Upper lobe of left lung (tissue), 6 donors: ENCODE results near the gene GGTA1. TPM values are rescaled to one million over a fixed set of nuclear protein-coding genes. Genes with fewer than 3 reads are reported as not detected.

Experiments
- ATAC-seq, 2 donors: fragments of 200-7000 bp; cut with Tn5 transposase; one replicate each; pipeline ENCODE4 v1.9.1; 2022; ENCODE audit warnings: mild to moderate bottlenecking in 2 of 2, moderate library complexity in 2 of 2; ENCODE audit not compliant: low FRiP score in 2 of 2
- DNase-seq, 2 donors: peaks; one replicate each; pipeline ENCODE4 v3.0.0-alpha.2; 2019 to 2020
- H3K27ac ChIP-seq, 4 donors: fragments of 200-600 bp; sonication (generic); one replicate each; pipeline ENCODE4 v1.5.1; 2016 to 2019
- H3K27me3 ChIP-seq, 4 donors: fragments of 200-600 bp; sonication (generic); one replicate each; pipeline ENCODE4 v1.5.1; 2017 to 2019
- H3K36me3 ChIP-seq, 4 donors: fragments of 200-600 bp; sonication (generic); one replicate each; pipeline ENCODE4 v1.5.1; 2016 to 2019
- H3K4me1 ChIP-seq, 4 donors: fragments of 200-600 bp; sonication (generic); one replicate each; pipeline ENCODE4 v1.5.1; 2018 to 2019
- H3K4me3 ChIP-seq, 4 donors: fragments of 200-600 bp; sonication (generic); one replicate each; pipeline ENCODE4 v1.5.1; 2017 to 2019; ENCODE audit warnings: mild to moderate bottlenecking in 2 of 4, moderate library complexity in 1 of 4
- H3K9me3 ChIP-seq, 4 donors: fragments of 200-600 bp; sonication (generic); one replicate each; pipeline ENCODE4 v1.5.1; 2018 to 2019
- EP300 ChIP-seq, 4 donors: sonication (generic); formaldehyde crosslinking; IDR thresholded peaks; one replicate each; pipeline ENCODE4 v1.5.1; 2017; ENCODE audit warnings: antibody characterized with exemption in 4 of 4, control low read depth in 2 of 4
- POLR2A ChIP-seq, 4 donors: fragments of 450-650 bp; IDR thresholded peaks; one replicate each; pipeline ENCODE4 v1.5.1; 2016 to 2017; ENCODE audit warnings: antibody characterized with exemption in 4 of 4, mild to moderate bottlenecking in 2 of 4
- POLR2AphosphoS5 ChIP-seq, 2 donors: sonication (generic); formaldehyde crosslinking; IDR thresholded peaks; one replicate each; pipeline ENCODE4 v1.5.1; 2017; ENCODE audit warnings: antibody characterized with exemption in 2 of 2
- WGBS, 2 donors: methylation state at CpG; one replicate each; pipeline ENCODE4 v1.1.5; 2017 to 2018; 5-methylcytosine and 5-hydroxymethylcytosine counted together
- total RNA-seq, 6 donors: library from RNA; depleted of rRNA in 4 of 6; stranded (reverse); fragments of >200 nt in 4 of 6; gene quantifications; one replicate each; pipeline versions ENCODE4 v1.1.0 to v1.2.1, GENCODE V29; 2016 to 2021
- TF ChIP-seq, protein P1 (sequence below), 6 experiments: fragments of 450-650 bp in 4 of 6; fragments of 200-600 bp in 2 of 6; sonication (generic) in 2 of 6; IDR thresholded peaks; one replicate each; pipeline ENCODE4 v1.5.1; 2016 to 2019; ENCODE audit warnings: antibody characterized with exemption in 6 of 6
- donor health status: DM: no; HTN: no; CAD: no; lungs with moderate emphysema.
- donor health status: DM: no; HTN: yes; CAD: no; lungs with severe emphysema.

The GGTA1 gene
- total RNA-seq, 6 donors from 2014 or later: 6.3 to 12.3 (median 8.1) TPM

DNA sequence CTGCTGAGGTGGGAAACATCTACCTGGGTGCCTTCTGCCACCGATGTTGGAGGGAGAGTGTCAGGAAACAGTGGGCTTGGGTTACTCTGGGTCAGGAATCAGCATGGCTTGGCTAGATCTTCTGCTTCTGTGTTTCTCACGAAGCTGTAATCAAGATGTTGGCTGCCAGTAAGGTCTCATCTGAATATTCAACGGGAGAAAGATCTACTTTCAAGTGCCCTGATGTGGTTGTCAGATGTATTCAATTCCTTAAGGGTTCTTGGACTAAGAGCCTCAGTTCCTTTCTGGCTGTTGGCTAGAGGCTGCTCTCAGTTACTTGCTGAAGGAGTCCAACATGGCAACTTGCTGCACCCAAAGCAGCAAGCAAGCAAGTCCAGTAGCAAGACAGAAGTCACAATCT lies 87.7 kb downstream of the GGTA1 start:
- H3K36me3 ChIP-seq: no peaks in the 10 kb centered on the region
- H3K27me3 ChIP-seq: no peaks in the 10 kb centered on the region
- no peak overlapping the region for H3K4me3 ChIP-seq
- no peaks in the 10 kb centered on the region for H3K9me3 ChIP-seq
- H3K27ac ChIP-seq: no peak overlapping the region
- TF ChIP-seq, protein P1, sequence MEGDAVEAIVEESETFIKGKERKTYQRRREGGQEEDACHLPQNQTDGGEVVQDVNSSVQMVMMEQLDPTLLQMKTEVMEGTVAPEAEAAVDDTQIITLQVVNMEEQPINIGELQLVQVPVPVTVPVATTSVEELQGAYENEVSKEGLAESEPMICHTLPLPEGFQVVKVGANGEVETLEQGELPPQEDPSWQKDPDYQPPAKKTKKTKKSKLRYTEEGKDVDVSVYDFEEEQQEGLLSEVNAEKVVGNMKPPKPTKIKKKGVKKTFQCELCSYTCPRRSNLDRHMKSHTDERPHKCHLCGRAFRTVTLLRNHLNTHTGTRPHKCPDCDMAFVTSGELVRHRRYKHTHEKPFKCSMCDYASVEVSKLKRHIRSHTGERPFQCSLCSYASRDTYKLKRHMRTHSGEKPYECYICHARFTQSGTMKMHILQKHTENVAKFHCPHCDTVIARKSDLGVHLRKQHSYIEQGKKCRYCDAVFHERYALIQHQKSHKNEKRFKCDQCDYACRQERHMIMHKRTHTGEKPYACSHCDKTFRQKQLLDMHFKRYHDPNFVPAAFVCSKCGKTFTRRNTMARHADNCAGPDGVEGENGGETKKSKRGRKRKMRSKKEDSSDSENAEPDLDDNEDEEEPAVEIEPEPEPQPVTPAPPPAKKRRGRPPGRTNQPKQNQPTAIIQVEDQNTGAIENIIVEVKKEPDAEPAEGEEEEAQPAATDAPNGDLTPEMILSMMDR (IDR thresholded peaks at IDR 0.05): no peak
- TF ChIP-seq POLR2A (IDR thresholded peaks at IDR 0.05) (no peak), EP300 (IDR thresholded peaks at IDR 0.05) (no peak), POLR2AphosphoS5 (IDR thresholded peaks at IDR 0.05) (no peak)
- ATAC-seq (no peak), DNase-seq (no peak)
- H3K4me1 ChIP-seq: no peaks in the 10 kb centered on the region
- WGBS, 2 donors: 59 to 80% methylated on average over 3 of the region's 3 CpGs

DNA sequence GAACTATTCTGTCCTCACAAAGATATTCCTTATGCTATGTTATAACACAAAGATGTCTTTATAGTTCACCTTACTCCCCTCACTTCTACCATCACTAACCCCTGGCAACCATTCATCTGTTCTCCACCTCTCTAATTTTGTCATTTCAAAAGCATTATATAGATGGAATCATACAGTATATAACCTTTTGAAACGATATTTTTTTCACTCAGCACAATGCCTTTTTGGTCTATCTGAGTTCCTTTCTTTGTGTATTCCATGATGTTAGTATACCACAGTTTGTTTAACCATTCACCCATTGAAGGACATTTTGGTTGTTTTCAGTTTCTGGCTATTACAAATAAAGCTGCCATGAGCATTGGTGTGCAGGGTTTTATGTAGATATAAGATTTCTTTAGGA lies 93.7 kb downstream of the GGTA1 start:
- TF ChIP-seq, protein P1 (IDR thresholded peaks at IDR 0.05): no peak
- no peak for TF ChIP-seq POLR2AphosphoS5 (IDR thresholded peaks at IDR 0.05)
- TF ChIP-seq EP300 (IDR thresholded peaks at IDR 0.05): no peak
- TF ChIP-seq POLR2A (IDR thresholded peaks at IDR 0.05): no peak
- no peak for ATAC-seq
- H3K27ac ChIP-seq: no peak overlapping the region
- H3K36me3 ChIP-seq: no peaks in the 10 kb centered on the region
- DNase-seq: no peak
- H3K9me3 ChIP-seq: no peaks in the 10 kb centered on the region
- H3K27me3 ChIP-seq: no peaks in the 10 kb centered on the region
- WGBS, 2 donors: 81 to 86% methylated on average over 1 of the region's 1 CpG
- no peaks in the 10 kb centered on the region for H3K4me1 ChIP-seq
- no peak overlapping the region for H3K4me3 ChIP-seq

Other genes with a start within 250 kb of the GGTA1 start
- 100 to 1,000 TPM; 217 to 935 (median 648) TPM for gene GSN, start 231.7 kb downstream of the GGTA1 start, total RNA-seq
- 100 to 1,000 TPM in 5 of 6 donors, 10 to 100 TPM in 1; 96.4 to 480 (median 362) TPM for gene STOM, start 129.6 kb downstream of the GGTA1 start, total RNA-seq
- gene DAB2IP, start 151.8 kb upstream of the GGTA1 start, total RNA-seq: 10 to 100 TPM; 61.8 to 98.0 (median 77.2) TPM